GM18526 (cell line): ENCODE data around the gene CTDP1.

ENCODE experiments used
- POLR2A ChIP-seq: IDR thresholded peaks from 3 replicates; pipeline ENCODE4 v1.6.1; 2011; ENCODE audit not compliant: insufficient read length; ENCODE audit errors: extremely low read depth

Gene CTDP1

GRCh38 chr18:79735071-79735980 is 55.7 kb downstream of the CTDP1 start:
- TF ChIP-seq POLR2A, result no peak

- no peak for TF ChIP-seq POLR2A
Measured at GRCh38 chr18:79736230-79736629, 56.6 kb downstream of the CTDP1 start.

GRCh38 chr18:79736846-79737245 is 57.2 kb downstream of the CTDP1 start:
- no peak for TF ChIP-seq POLR2A

GRCh38 chr18:79737426-79737825 is 57.8 kb downstream of the CTDP1 start:
- TF ChIP-seq POLR2A, result no peak

- TF ChIP-seq POLR2A, result no peak
Measured at GRCh38 chr18:79738041-79738461, 58.4 kb downstream of the CTDP1 start.

GRCh38 chr18:79738581-79739439 is 59.2 kb downstream of the CTDP1 start:
- TF ChIP-seq POLR2A, result no peak

GRCh38 chr18:79739440-79739778 is 59.8 kb downstream of the CTDP1 start:
- no peak for TF ChIP-seq POLR2A

- TF ChIP-seq POLR2A, result no peak
Measured at GRCh38 chr18:79740521-79741361, 61.1 kb downstream of the CTDP1 start.

- no peak for TF ChIP-seq POLR2A
Measured at GRCh38 chr18:79741362-79741700, 61.7 kb downstream of the CTDP1 start.

- no peak for TF ChIP-seq POLR2A
Measured at GRCh38 chr18:79742076-79742475, 62.5 kb downstream of the CTDP1 start.

- TF ChIP-seq POLR2A, result no peak
Measured at GRCh38 chr18:79744625-79745024, 65.0 kb downstream of the CTDP1 start.

GRCh38 chr18:79746730-79747129 is 67.1 kb downstream of the CTDP1 start:
- no peak for TF ChIP-seq POLR2A

GRCh38 chr18:79747156-79747845 is 67.7 kb downstream of the CTDP1 start:
- no peak for TF ChIP-seq POLR2A

- TF ChIP-seq POLR2A, result no peak
Measured at GRCh38 chr18:79748321-79749180, 68.9 kb downstream of the CTDP1 start.
